ENCODE results near the gene FBXL20.

DNA sequence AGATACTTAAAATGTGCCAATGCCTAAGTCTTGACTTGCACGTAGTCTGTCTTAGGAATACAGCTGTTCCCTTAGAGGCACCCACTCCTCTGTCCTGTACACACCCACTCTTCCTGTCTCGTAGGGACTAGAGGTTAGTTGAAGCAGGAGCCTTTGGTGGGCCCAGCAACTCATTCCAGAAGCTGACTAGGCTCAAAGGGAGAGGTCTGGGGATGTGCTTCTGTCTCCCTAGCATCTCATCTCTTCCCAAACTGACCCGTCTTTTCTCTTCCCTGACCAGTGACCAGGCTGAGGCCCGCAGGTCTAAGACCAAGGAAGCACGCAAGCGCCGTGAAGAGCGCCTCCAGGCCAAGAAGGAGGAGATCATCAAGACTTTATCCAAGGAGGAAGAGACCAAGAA lies 197.2 kb downstream of the FBXL20 start:
- no peak for TF ChIP-seq TAF1 (conservative IDR thresholded peaks at IDR 0.05)
- TF ChIP-seq, protein P1, sequence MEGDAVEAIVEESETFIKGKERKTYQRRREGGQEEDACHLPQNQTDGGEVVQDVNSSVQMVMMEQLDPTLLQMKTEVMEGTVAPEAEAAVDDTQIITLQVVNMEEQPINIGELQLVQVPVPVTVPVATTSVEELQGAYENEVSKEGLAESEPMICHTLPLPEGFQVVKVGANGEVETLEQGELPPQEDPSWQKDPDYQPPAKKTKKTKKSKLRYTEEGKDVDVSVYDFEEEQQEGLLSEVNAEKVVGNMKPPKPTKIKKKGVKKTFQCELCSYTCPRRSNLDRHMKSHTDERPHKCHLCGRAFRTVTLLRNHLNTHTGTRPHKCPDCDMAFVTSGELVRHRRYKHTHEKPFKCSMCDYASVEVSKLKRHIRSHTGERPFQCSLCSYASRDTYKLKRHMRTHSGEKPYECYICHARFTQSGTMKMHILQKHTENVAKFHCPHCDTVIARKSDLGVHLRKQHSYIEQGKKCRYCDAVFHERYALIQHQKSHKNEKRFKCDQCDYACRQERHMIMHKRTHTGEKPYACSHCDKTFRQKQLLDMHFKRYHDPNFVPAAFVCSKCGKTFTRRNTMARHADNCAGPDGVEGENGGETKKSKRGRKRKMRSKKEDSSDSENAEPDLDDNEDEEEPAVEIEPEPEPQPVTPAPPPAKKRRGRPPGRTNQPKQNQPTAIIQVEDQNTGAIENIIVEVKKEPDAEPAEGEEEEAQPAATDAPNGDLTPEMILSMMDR (IDR thresholded peaks at IDR 0.05; ENCODE audit: low read depth, low read length, missing input control): no peak
- TF ChIP-seq RAD21 (IDR thresholded peaks at IDR 0.05): no peak
- no peak for TF ChIP-seq RXRA (IDR thresholded peaks at IDR 0.05)
- TF ChIP-seq SP1 (IDR thresholded peaks at IDR 0.05): no peak
- TF ChIP-seq, protein P2, sequence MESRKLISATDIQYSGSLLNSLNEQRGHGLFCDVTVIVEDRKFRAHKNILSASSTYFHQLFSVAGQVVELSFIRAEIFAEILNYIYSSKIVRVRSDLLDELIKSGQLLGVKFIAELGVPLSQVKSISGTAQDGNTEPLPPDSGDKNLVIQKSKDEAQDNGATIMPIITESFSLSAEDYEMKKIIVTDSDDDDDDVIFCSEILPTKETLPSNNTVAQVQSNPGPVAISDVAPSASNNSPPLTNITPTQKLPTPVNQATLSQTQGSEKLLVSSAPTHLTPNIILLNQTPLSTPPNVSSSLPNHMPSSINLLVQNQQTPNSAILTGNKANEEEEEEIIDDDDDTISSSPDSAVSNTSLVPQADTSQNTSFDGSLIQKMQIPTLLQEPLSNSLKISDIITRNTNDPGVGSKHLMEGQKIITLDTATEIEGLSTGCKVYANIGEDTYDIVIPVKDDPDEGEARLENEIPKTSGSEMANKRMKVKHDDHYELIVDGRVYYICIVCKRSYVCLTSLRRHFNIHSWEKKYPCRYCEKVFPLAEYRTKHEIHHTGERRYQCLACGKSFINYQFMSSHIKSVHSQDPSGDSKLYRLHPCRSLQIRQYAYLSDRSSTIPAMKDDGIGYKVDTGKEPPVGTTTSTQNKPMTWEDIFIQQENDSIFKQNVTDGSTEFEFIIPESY (IDR thresholded peaks at IDR 0.05): no peak
- TF ChIP-seq GABPA (IDR thresholded peaks at IDR 0.05 in 1 of 2, conservative IDR thresholded peaks at IDR 0.05 in 1 of 2): no peak
- TF ChIP-seq, protein P3, sequence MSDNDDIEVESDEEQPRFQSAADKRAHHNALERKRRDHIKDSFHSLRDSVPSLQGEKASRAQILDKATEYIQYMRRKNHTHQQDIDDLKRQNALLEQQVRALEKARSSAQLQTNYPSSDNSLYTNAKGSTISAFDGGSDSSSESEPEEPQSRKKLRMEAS (IDR thresholded peaks at IDR 0.05): no peak
- no peak for TF ChIP-seq HNF4G (IDR thresholded peaks at IDR 0.05)
- no peak for TF ChIP-seq FOXA2 (IDR thresholded peaks at IDR 0.05)
- TF ChIP-seq YY1 (IDR thresholded peaks at IDR 0.05): no peak

Data from liver (tissue), 3 donors.